Activated CD8-positive, alpha-beta memory T cell treated with anti-CD3 and anti-CD28 coated beads for 1 hour (primary cell): ENCODE data around the gene SAA1.
A peak's percentile ranks its signal among the peaks of the same experiment; 100 is the strongest.
"Not testable (repeated sequence)": the region's sequence is repeated elsewhere in the genome, so short reads cannot be mapped to it uniquely, and the experiment has no call there.

ENCODE experiments used
- DNase-seq, 2 donors: peaks; one replicate each; pipeline ENCODE4 v3.0.0-alpha.2; 2020; ENCODE audit warnings: low read depth in 1 of 2; ENCODE audit errors: extremely low read depth in 1 of 2

The SAA1 gene

DNA sequence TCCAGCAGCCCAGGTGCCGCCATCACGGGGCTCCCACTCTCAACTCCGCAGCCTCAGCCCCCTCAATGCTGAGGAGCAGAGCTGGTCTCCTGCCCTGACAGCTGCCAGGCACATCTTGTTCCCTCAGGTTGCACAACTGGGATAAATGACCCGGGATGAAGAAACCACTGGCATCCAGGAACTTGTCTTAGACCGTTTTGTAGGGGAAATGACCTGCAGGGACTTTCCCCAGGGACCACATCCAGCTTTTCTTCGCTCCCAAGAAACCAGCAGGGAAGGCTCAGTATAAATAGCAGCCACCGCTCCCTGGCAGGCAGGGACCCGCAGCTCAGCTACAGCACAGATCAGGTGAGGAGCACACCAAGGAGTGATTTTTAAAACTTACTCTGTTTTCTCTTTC, at the start of gene SAA1:
SAA1 (plus strand) TSS at position 316 of the 400 bp plus-strand sequence. CDS start 624 bp downstream, outside the sequence.
- no peak for DNase-seq

GRCh38 chr11:18221274-18221876, 44.7 kb upstream of the SAA1 start:
- no peak for DNase-seq

DNA sequence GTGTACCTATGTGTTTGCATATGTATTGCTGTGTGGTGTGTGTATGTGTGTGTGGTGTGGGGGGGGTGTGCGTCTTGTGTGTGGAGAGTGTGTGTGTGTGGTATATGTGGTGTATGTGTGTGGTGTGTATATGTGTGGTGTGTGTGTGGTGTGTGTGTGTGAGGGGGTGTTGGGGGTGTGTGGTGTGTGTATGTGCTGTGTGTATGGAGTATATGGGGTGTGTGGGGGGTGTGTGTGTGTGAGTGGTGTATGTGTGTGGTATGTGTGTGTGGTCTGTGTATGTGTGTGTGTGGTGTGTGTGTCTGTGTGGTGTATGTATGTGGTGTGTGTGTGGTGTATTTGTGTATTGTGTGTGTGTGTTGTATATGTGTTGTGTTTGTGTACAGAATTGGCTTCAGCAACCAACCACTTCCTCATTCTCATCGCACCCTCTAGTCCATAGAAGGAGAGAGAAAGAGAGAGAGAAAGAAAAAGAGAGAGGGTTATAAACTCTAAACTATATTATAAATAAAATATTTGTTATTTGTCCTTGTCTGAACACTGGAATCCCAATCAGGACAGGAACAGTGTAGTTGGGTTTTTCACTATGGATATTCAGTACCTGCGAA, 43.1 kb upstream of the SAA1 start:
- DNase-seq: no peak

DNA sequence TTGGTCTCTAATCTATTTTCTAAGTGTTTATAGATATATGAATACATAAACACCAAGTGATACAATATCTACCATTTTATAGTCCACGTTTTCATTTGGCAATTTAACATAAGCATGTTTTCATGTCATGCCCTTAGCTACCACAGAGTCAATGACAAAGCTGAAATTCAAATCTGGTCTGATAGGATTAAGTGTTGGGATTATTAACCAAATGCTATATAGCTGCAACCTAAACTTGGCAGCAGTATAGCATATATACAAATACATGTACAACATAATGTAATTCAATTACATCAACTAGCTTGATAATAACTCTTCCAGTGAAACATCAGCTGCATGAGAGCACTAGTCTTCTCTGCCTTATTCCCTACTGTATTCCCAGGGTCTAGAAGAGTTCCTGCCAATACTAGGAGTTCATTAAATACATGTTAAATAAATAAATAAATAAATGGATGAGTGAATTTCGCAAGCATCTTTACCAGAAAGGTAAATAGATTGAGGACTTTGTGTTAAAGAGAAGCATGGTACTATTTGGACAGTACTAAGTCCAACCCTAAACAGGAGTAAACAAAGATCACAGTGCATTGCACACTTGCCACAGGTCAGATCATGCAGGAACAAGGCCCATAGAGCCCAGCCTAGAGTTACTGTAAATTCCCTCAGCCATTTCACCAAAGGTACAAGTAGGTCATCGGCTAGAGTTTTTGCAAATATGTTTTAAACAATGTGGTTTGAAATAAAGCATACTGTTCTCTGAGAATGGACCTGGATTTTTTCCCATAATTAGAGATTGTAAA, 42.3 kb upstream of the SAA1 start:
- no peak for DNase-seq

DNA sequence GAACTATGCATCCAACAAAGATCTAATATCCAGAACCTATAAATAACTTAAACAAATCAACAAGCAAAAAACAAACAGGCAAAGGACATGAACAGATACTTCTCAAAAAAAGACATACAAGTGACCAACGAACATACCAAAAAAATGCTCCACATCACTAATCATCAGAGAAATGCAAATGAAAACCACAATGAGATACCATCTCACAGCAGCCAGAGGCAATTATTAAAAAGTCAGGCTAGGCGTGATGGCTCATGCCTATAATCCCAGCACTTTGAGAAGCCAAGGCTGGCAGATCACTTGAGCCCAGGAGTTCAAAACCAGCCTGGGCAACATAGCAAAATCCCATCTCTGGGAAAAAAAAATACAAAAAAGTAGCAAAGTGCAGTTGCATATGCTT, 40.2 kb upstream of the SAA1 start:
- DNase-seq: no peak

DNA sequence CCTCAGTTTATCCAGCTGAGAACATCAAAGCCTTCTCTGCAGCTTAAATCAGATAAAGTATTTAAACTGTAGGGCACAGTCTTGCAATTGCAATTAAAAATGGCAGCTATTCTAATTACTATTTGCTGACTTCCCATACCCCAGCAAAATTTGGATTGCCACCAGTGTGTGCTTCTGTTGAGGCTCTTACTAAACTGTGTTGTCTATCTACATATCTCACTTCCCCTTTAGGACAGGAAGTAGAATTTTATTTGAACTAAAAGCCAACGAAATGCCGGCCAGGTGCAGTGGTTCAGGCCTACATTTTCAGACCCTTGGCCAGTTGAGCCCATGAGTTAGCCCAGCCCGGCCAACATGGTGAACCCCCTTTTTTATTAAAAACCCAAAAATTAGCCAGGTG, 36.6 kb upstream of the SAA1 start:
- no peak for DNase-seq

DNA sequence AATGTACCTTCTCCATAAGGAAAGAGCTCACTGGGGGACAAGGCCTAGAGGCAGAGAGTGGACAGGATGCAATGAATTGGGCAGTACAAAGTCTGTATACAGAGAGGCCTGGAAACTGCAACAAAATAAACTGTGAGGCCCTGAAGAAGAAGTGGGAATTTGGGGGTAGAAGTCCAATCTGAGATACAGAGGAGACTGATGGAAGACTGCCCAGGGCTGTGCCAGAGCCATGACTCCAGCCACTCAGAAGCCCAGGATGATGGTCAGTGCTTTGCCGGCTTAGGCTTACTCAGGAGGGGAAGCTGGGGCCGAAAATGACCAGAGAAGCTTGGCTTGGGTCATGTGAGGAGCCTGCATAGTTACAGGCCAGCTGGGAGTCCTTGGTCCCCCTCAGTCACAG, 35.2 kb upstream of the SAA1 start:
- DNase-seq: no peak

- DNase-seq: no peak
Measured at GRCh38 chr11:18233912-18234311, 32.2 kb upstream of the SAA1 start.

GRCh38 chr11:18235394-18236334, 30.4 kb upstream of the SAA1 start:
- DNase-seq: no peak

DNA sequence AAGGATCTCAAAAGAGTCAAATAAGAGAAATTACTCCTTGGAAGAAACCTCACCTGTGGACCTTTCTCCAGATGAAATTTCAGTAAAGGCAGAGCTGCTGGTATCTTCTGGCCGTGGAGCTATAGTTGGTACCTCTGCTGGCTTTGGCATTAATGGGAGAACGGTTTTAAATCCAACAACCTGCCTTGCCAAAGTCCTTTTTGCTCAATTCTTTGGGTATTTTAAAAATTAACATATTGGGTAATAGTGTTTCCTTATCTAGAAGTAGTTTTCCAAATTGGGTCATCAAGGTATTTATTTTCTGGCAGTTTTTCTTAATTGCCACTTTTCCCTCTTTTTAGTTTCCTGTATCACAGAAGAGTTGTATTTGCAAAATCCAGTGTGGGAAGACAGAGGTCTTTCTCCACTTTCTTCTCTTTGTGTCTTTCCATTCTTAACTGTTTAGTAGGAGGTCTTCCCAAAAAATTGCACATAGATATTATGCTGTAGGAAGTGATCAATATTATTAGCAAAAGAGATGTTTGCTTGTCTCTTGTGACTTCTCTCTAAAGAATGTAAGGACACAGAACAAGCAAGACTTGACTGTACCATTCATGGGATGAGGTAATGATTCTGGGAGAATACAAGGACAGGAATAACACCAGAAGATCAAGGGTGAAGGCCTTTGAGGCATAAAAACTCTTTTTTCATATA, 29.3 kb upstream of the SAA1 start, which contains the start of gene SAA4:
SAA4 (minus strand) TSS at position 139 of the 693 bp plus-strand sequence. CDS start 876 bp downstream, outside the sequence.
- no peak for DNase-seq

- DNase-seq: no peak
Measured at GRCh38 chr11:18239655-18240054, 26.4 kb upstream of the SAA1 start.

DNA sequence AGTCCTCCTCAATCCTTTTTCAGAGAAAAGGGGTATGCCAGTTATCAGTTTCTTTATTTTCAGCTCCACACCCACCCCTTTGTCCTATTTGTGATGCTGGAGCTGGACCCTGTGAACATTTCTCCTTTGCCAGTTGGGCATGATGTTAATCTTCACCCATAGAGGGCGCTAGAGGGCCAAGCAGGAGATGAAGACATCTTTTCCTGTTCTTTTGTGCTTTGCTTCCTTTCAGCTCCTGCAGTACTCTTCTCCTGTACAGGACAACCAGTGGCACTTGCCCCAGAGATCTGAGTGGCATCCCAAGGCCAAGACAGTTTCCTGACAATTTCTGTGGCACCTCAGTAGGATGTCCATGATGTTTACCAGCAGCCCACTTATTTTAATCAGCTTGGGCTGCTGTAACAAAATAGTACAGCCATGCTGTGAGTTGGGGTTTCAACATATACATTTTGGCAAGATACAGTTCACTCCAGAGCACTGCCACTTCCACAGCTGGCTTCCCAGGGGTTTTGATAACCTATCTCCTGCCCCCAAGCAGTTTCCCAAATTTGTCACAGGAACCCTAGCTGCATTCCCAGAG, 22.2 kb upstream of the SAA1 start:
- DNase-seq: peak in 1 of 2 donors; percentile 25

GRCh38 chr11:18245396-18245795, 20.7 kb upstream of the SAA1 start:
- DNase-seq: no peak

- DNase-seq: not testable (repeated sequence)
Measured at GRCh38 chr11:18246379-18247190, 19.5 kb upstream of the SAA1 start.

DNA sequence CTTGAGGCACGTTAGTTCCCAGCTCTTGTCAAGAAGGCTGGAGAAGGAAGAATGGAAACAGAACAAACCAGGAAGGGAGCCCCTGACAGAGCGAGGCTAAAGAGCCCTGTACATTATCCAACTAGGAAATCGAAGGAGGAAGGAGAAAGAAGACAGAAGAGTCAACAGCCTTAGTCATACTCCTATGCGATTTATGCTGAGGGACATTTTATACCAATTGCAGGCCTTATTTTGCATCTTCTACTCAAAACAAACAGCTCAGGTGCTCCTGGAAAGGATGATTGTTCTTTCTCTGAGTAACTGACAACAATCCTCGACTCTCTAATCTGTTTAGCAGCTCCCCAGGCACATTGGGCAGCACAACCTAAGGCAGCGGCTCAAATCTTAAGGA, 18.9 kb upstream of the SAA1 start:
- not testable (repeated sequence) for DNase-seq

- DNase-seq: no peak
Measured at GRCh38 chr11:18248561-18248960, 17.5 kb upstream of the SAA1 start, which contains the start of gene SAA2. Gene SAA2, minus strand, starts transcription at chr11:18248668. Its CDS starts 657 bp downstream, at chr11:18248011.

- no peak for DNase-seq
Measured at GRCh38 chr11:18253233-18253632, 12.8 kb upstream of the SAA1 start.

- no peak for DNase-seq
Measured at GRCh38 chr11:18253778-18254338, 12.2 kb upstream of the SAA1 start.
